Measurements from ENCODE around the gene ADORA1.

Gene ADORA1

DNA sequence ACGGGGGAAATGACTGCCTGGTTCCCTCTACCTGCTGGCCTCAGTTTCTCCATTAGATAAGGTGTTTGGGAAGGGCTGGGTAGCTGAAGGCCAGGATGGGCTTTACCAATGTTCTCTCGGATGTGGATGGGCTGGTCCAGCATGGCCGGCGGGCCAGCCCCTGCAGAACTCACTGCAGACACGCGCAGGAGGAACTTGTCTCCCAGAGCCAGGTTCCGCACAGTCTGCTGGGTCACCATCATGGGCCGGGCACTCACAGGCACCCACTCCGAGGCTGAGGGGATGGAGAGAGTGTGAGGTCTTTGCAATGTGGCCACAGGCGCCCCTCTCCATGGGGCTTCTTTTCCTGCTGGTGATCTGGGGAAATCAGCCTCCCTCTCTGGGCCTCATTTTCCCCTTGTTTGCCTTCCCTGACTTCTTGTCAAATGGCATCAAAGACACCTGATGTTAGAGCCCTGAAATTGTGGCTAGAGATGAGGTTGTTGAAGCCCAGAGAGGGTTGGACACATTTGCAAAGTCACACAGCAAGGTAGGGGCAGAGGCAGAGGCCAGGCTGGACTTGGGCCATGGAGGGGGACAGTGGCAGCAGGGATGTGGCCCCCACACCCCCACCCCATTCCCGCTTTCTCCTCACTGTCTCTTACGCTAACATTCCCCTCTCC, 46.9 kb downstream of the ADORA1 start:
- DNase-seq (ENCODE audit: low read depth): no peak

DNA sequence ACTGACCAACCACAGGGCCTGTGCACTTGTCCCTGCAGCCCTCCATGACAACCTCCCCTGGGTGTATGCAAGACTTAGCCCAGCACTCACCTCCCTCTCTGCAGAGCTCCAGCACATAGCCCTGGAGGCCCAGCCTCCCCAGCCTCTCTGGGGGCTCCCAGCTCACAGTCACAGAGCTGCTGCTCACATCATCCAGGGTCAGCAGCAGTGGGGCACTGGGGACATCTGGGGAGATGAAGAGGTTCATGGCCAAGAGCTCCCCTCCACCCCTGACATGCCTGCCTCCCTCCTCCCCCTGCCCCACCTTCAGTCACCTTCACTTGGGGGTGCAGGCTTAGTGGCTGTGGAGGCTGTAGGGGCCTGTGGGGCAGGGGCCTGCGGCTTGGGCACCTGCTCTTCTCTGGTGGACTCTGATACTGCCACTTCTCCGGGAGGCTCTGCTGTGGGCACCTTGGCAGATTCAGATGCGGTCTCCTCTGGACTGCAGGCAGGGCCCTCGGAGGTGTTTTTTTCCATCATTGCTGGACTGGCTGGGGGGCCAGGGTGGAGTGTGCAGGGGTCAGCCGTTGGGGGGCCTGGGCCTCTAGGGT, 47.8 kb downstream of the ADORA1 start, which contains the start of gene MYBPH:
MYBPH (minus strand) TSS at position 590 of the 590 bp plus-strand sequence; CDS start at position 519, 71 bp downstream.
- DNase-seq (ENCODE audit: low read depth): no peak

DNA sequence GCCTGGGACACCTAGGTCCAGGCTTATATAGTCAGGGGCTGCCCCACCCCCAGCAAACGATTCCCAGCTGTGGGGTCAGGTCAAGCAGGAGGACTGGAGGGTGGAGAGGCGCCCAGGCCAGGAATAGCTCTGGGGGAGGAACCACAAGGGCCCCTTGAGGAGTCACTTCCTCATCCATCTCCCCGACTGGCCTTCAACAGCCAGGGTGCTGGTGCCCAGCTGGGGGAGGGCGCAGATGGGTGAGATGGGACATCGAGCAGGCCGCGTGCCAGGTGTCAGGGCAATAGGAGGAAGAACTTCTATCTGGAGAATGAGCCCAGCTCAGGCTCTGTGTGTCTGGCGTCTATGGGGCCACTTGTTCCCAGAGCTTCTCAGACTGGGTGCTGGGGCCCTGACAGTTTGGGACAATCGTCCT, 48.3 kb downstream of the ADORA1 start:
- no peak for DNase-seq (ENCODE audit: low read depth)

DNA sequence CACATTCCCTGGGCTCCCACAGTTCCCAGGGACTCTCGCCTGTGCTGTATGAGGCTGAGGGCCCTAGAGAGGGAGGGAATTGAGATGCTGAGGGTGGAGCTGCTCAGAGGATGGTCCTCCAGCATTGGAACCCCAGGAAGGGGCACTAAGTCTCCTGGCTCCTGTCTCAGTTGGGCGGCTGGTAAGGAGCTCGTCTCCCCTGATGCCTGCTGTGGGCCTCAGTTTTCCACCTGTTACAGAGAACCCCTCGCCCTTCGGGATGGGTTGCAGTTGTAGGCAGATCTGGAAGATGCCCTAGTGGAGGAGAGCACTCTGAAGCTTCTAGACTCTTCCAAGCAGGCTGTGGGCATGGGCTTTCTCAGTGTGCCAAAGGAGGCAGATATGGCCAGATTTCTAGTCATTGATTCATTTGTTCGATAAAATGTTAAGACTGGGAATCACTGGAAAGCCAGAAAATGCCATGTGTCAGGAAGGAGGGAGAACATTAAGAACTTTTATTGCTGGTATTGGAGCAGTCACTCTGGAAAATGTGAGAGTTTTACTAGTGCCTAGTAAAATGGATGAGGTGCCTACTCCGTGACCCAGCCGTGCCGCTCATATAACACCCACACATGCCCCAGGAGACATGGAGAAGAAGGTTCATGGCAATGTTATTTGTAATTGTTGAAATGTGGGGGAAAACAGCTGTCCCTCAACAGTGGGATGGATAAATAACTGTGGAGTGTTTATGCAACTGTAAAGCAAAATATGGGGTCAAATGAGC, 48.9 kb downstream of the ADORA1 start:
- DNase-seq (ENCODE audit: low read depth): no peak

DNA sequence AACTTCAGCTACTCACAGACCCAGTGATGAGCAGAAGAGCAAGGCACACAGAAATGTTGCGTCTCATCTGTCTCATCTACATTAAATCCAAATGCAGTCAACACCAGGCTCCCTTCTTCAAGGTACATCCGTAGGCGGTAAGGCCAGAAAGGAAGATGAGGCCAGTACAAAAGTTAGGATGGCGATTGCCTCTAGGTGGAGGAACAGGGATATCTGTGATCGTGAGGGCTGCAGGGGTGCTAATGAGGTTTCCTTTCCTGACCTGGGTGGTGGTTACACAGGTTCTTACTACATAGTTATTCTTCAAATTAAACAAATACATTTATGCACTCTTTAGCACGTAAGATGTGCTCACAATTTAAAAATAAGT, 49.5 kb downstream of the ADORA1 start:
- no peak for DNase-seq (ENCODE audit: low read depth)

DNA sequence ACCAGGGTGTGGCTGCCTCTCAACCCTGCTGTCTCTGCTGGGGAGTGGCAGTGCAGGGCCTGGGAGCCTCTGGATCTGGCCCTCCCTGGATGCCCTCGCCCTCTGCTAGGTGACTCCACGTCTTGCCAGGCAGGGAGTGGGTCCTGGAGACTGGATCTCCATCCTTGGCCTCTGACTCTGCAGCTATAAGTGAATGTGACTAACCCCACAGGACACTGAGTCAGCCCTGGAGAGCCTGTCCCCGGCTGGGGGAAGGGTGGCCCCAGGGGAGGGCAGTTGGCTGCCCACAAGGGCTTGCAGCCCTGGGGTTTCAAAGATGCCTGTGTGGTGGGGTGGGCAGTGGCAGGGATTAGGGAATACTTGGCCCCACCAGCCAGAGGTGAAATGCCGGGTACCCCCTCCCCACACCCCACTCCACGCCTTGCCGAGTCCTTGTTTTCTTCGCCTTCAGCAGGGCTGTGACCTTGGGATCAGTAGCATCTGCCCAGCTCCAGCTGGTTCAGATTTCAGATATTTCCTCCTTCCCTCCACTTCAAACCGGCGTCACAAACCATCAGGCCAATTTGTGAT, 50.0 kb downstream of the ADORA1 start:
- DNase-seq (ENCODE audit: low read depth): peak; percentile 28

DNA sequence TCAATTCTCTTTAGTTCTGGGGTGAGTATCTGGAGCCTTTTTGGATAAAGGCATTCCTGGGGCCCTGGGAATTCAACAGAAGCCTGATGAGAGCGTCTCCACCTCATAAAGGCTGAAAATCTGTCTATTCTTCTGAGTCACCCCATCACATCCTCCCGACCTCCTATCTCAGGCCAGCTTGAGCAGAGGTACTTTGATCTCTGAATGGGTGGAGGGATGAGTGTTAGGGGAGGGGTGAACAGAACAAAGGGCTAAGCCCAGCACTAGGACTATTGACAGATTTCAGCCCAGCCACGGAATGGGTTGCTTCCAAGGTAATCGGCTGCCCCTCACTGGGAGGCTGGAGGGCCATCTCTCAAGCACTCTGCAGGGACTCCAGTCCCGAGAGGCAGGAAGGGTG, 50.6 kb downstream of the ADORA1 start:
- no peak for DNase-seq (ENCODE audit: low read depth)

DNA sequence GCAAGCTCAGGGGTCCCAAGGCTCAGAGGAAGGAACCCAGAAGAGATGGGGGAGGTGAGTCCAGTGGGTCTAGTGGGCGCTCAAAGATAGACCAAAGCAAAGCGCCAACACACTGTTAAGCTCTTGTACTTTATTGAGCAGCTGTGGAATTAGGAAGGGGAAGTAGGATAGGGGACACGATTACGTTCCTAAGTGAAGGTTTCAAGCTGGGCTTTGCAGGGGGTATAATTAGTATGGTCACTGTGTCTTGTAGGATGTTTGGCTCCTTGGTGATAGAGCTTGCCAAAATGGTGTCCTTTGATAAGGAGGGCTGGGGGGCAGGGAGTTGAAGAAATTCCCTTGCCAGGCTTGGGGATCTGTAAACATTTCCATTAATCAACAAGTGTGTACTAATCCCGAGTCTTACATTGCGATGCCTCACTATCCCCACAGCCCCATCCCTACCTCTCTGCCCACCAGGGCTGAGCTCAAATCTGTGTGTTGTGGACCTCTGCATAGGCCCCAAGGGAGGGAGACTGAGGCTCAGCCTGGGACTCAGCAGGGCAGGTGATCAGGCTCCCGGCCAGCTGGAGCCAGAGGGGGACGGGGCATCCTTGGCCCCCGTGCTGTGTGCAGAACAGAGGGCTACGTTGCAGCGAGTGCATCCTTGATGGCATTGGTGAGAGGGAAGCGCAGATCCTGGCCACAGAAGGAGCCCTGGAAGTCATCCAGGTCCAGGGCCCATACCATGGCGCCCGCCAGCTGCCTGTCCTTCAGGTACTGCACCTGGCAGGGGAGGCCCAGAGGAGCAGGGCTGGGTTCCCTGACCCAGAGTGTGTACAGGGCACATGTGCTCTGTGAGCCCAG, 51.5 kb downstream of the ADORA1 start:
- no peak for DNase-seq (ENCODE audit: low read depth)

DNA sequence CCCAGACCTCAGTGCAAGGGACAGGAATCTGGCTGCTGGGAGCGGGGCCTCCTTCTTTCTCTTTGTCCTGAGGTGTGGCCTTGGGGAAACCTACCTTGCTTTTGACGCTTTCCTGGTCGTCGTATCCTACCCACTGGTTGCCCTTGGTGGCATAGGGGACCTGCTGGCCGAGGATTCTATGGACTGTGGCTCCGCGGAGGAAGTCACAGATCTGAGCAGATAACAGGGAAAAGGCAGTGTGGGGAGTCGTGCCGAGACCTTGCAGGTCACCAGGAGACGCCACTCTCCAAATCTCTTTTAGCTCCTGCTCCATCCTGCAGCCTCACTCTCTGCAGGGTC, 52.1 kb downstream of the ADORA1 start:
- DNase-seq (ENCODE audit: low read depth): no peak

DNA sequence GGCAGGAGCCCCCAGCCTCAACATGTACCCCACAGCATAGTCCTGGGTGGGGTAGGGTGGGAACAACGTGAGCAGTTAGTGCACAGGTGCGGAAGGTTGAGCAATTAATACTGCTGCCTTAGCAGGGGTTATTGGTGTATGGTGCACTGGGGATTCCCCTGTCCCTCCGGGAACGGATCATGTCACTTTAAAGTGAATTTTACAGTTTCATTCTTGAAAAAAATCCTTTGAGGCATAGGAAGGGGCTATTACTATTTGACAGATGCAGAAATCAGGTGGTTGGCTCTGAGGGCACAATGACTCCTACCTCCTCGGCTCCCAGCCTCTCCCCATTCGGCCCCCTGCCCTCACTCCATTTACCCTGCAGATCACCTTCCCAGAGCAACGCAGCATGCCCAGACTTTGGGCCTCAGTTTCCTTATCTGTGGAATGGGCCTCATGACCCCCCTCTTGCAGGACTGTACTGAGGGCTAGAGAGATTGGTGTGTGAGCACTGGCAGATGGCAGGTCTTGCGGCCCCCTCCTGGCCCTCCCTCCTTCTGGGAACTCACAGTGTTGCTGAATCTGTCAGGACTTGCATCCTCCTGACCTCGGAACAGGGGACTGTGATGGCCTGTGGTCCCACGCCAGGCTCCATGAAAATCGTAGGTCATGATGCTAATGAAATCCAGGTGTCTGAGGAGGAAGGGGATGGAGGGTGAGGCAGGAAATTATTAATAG, 53.2 kb downstream of the ADORA1 start:
- DNase-seq (ENCODE audit: low read depth): no peak

DNA sequence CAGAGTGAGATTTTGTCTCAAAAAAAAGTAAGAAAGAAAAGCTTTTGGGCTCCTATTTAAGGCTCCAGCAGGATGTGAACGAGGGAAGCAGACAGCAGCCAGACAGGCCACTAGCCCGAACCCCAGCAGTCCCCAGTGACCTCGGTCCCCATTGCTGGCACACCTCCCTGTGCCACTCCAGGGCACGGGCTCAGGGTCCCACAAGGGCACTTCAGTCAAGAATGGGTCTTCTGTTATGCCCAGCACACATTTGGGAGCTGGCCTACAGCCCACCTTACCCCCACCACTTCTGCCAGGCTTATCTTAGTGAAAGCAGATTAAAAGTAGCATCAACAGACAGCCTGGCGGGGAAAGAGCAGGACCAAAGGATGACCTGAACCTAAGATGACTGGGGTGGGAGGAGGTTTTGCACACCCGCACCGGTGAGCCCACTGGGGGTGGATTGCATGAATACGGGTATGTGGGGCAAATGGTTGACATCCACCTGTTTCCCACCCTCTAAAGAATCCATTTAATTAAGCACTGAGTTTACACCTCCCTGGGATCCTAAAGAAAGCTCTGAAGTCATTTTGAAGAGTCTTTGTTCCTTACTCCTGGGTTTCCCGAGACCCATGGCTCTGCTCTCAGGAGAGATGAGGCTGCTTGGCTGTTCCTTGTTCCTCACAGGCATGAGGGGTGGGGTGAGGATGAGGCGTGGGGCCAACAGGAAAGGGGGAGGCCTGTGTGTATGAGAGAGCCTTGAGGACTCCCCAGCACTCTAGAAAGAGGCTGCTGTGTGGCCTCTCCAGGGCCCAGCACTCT, 54.3 kb downstream of the ADORA1 start:
- DNase-seq (ENCODE audit: low read depth): no peak

DNA sequence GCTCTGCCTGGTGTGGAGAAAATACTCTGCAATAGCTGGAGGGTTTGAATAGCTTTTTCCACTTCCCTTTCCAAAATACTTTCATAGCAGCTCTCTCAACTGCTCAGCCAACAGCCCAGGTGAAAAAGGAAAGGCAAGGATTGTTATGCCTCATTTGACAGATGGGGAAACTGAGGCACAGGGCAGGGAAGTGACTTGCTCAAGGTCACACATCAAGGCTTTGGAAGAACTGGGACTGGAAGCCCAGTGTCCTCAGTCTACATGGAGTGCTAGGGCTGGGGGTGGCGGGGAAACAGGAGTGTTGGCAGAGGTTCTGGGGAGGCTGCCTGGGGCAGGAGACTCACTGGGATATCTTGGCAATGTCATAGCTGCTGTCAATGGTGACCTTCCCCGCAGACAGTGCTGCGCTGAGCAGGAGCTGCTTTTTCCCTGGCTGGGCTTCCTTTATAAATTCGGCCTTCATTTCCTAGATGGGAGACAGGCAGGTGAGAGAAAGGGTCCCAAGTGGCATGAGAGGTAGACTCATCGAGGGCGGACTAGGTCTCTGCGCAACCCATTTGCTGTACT, 54.9 kb downstream of the ADORA1 start:
- no peak for DNase-seq (ENCODE audit: low read depth)

DNA sequence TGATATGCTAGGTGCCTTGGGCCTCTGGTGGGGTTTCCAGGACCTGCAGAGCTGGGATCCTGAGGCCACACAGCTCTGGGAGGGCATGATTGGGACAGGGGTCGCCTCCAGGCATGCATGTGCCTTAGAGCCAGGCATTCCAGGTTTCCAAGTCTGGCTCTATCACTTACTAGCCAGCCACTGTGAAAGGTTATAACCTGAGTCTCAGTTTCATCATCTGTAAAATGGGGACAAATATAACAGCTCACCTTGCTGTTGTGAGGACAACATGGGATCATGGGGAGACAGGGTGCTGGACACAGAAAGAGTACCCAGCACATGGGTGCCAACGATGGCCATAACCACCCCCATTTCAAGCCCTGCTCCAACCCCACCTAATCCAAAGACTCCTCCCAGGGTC, 56.3 kb downstream of the ADORA1 start:
- DNase-seq (ENCODE audit: low read depth): no peak

DNA sequence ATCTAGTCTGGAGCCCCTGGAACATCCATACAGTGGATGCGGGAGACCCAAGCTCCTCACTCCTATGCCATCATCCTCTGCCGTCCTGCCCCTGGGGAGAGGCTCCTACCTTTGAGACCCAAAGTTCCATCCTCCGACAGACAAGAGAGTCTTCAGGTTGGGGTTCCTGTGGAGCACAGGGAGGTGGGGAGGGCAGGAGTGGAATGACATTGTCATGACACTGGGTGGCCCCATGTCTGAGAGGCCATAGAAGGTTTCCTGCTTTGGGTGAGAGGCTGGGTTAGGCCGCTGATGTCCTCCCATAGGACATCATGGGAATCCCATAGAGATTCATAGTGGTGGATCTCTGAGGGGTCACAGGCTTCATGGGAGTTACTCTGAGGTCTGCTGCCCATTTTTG, 56.9 kb downstream of the ADORA1 start:
- no peak for DNase-seq (ENCODE audit: low read depth)

DNA sequence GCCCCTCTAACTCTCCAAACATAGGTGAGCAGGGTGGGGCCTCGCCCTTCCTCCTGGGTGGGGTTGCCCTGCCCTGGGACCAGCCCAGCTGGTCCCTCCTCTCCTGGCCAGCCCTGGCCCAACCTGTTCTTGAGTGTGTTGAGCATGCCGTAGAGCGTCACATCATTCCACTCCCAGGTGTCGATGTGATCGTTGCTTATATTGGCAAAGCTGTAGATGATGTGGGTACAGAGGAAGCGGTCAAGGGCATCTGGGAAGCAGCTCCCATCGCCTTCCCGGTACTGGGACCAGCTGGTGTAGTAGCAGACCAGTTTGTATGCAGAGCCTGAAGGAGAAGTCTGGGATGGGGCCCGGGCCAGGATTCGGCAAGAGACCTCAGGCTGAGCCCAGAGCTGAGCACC, 57.5 kb downstream of the ADORA1 start:
- no peak for DNase-seq (ENCODE audit: low read depth)

DNA sequence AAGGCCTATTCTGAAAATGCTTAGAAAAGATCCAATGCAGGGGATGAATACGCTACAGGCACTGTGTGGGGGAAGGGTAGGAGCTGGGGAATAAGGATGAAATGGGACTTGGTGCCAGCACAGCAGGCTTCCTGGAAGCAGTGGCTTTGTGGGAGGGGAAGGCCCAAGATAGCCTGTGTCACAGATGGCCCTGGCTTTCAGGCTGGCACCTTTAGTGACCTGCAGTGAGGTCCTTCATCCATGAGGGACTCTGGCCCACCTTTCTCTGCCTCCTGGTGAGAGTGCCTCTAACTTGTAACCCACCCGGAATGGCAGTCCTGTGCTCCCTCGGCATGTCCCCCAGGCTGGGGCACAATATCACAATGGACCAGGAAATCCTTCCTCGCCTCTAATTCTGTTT, 58.1 kb downstream of the ADORA1 start:
- no peak for DNase-seq (ENCODE audit: low read depth)

DNA sequence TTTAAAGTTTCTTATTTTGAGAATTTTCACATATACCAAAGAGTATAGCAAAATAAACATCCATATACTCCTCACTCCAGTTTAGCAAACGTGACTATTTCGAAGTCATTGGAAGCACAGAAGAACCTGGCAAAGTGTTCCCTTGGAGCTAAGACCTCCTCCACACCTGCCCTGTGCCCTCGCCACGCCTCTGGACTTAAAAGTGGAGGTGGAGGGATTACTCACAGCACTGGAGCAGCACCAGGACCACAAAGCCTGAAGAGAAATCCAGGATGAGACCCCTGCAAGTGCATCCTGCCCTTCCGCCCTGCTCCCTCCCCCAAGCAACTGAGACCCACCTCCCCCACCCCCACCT, 58.5 kb downstream of the ADORA1 start:
- no peak for DNase-seq (ENCODE audit: low read depth)

DNA sequence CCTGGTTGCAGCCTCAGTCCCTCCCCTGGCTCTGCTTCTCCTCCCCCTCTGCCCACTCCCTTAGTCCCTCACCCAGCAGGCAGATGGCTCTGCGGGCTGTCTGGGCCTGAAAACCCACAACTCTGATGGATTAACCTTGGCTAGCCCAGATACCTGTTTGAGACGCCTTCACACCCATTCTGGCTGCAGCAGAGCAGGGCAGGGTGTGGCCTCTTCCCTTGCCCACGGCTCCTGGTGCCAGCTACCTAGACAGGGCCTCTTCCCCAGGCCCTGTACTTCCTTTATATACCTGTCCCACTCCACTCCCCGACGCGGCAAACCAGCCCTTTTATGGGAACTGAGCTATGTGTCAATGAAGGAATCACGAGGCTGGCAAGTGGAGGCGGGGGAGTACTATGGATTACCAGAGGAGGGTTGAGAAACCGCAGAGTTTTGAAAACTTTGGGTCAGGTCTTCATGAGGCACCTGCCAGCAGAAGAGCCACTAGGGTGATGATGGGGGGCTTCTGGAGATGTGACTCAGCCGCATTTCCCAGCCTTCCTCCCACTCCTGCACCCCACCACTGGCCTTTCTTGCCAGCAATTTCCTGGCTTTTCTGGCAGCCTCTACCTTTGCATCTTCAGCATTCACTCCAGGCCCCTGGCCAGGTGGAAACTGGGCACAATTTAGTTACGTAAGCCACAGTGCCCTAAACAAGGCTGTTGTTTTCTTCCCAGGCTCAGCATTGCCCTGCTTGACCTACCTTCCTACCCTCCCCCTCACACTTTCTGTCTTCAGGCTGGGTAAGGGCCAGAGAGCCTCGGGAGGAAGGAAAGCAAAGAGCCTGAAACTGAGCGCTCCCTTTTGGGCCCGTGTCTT, 59.1 kb downstream of the ADORA1 start, which contains the start of gene CHI3L1:
CHI3L1 (minus strand) TSS at position 259 of the 858 bp plus-strand sequence; CDS start at position 178, 81 bp downstream.
- DNase-seq (ENCODE audit: low read depth): peak; percentile 80

DNA sequence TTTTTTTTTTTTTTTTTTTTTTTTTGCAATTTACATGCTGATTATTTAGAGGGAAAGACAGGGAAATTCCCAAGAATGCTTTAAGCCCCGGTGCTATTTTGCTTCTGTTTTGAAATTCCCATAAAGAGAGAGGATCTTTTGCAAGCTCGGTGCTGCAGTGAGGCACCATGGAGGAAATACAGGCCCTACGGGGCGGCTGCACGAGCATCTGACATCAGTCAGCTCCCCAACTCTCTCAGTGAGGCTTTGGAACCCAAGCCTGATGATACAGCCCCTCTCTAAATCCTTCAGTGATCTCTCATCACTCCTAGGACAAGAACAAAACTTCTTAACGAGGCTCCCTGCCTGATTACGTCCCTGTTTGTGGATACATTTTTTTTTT, 59.8 kb downstream of the ADORA1 start:
- peak; percentile 51 for DNase-seq (ENCODE audit: low read depth)

Data from amniotic epithelial cell (primary cell).